Measurements from ENCODE around the gene NFKBIZ.
A peak's percentile ranks its signal among the peaks of the same experiment; 100 is the strongest.

Gene NFKBIZ

GRCh38 chr3:101810022-101810418, 39.3 kb upstream of the NFKBIZ start:
- peak overlapping the region; percentile 87 for H3K27ac ChIP-seq

GRCh38 chr3:101811875-101812274, 37.4 kb upstream of the NFKBIZ start:
- no peak overlapping the region for H3K4me3 ChIP-seq
- no peaks in the 10 kb centered on the region for H3K36me3 ChIP-seq (ENCODE audit: insufficient read depth, low read length)
- TF ChIP-seq EZH2 (IDR thresholded peaks at IDR 0.05) (no peak), FOXP2 (optimal IDR thresholded peaks at IDR 0.05; ENCODE audit: control extremely low read depth, extremely low read length, insufficient read depth) (no peak), POLR2AphosphoS5 (IDR thresholded peaks at IDR 0.05; ENCODE audit: borderline replicate concordance, low read depth, low read length) (no peak)
- H3K9me3 ChIP-seq (ENCODE audit: low read depth, low read length): no peaks in the 10 kb centered on the region
- DNase-seq (ENCODE audit: low read depth, low spot score): no peak
- H3K27ac ChIP-seq: no peak overlapping the region
- no peak overlapping the region for H3K9ac ChIP-seq (ENCODE audit: insufficient read length)

More at GRCh38 chr3:101810022-101810418, 39.3 kb upstream of the NFKBIZ start:
- TF ChIP-seq EZH2 (IDR thresholded peaks at IDR 0.05) (no peak), POLR2AphosphoS5 (IDR thresholded peaks at IDR 0.05; ENCODE audit: borderline replicate concordance, low read depth, low read length) (no peak), FOXP2 (optimal IDR thresholded peaks at IDR 0.05; ENCODE audit: control extremely low read depth, extremely low read length, insufficient read depth) (no peak)
- H3K9me3 ChIP-seq (ENCODE audit: low read depth, low read length): no peaks in the 10 kb centered on the region
- DNase-seq (ENCODE audit: low read depth, low spot score): no peak
- H3K9ac ChIP-seq (ENCODE audit: insufficient read length): peak overlapping the region; percentile 16
- H3K4me3 ChIP-seq: no peak overlapping the region
- H3K36me3 ChIP-seq (ENCODE audit: insufficient read depth, low read length): no peaks in the 10 kb centered on the region

GRCh38 chr3:101812895-101813294, 36.4 kb upstream of the NFKBIZ start:
- H3K27ac ChIP-seq: peak overlapping the region; percentile 47; the same call in 1 of the 2 replicates
- peaks cover 3% of the 10 kb centered on the region; the same call in 1 of the 2 replicates for H3K36me3 ChIP-seq (ENCODE audit: insufficient read depth, low read length)
- H3K9ac ChIP-seq (ENCODE audit: insufficient read length): peak overlapping the region; percentile 3
- H3K9me3 ChIP-seq (ENCODE audit: low read depth, low read length): no peaks in the 10 kb centered on the region
- H3K4me3 ChIP-seq: no peak overlapping the region
- no peak for DNase-seq (ENCODE audit: low read depth, low spot score)
- TF ChIP-seq POLR2AphosphoS5 (IDR thresholded peaks at IDR 0.05; ENCODE audit: borderline replicate concordance, low read depth, low read length) (no peak), FOXP2 (optimal IDR thresholded peaks at IDR 0.05; ENCODE audit: control extremely low read depth, extremely low read length, insufficient read depth) (no peak), EZH2 (IDR thresholded peaks at IDR 0.05) (no peak)

- Histone ChIP-seq H3K9ac (ENCODE audit: insufficient read length) (peak overlapping the region; percentile 35), H3K9me3 (ENCODE audit: low read depth, low read length) (no peaks in the 10 kb centered on the region), H3K4me3 (peak overlapping the region; percentile 44), H3K36me3 (ENCODE audit: insufficient read depth, low read length) (peaks cover 3% of the 10 kb centered on the region; the same call in 1 of the 2 replicates), H3K27ac (peak overlapping the region; percentile 70)
- DNase-seq (ENCODE audit: low read depth, low spot score): peak; percentile 61
- TF ChIP-seq FOXP2 (optimal IDR thresholded peaks at IDR 0.05; ENCODE audit: control extremely low read depth, extremely low read length, insufficient read depth): no peak
- TF ChIP-seq EZH2 (IDR thresholded peaks at IDR 0.05): no peak
- no peak for TF ChIP-seq POLR2AphosphoS5 (IDR thresholded peaks at IDR 0.05; ENCODE audit: borderline replicate concordance, low read depth, low read length)
Observed at GRCh38 chr3:101813817-101814440, 35.4 kb upstream of the NFKBIZ start.

- Histone ChIP-seq H3K27ac (peak overlapping the region; percentile 70), H3K36me3 (ENCODE audit: insufficient read depth, low read length) (peaks cover 3% of the 10 kb centered on the region), H3K9ac (ENCODE audit: insufficient read length) (no peak overlapping the region), H3K4me3 (no peak overlapping the region), H3K9me3 (ENCODE audit: low read depth, low read length) (no peaks in the 10 kb centered on the region)
- no peak for DNase-seq (ENCODE audit: low read depth, low spot score)
- TF ChIP-seq EZH2 (IDR thresholded peaks at IDR 0.05) (no peak), POLR2AphosphoS5 (IDR thresholded peaks at IDR 0.05; ENCODE audit: borderline replicate concordance, low read depth, low read length) (no peak), FOXP2 (optimal IDR thresholded peaks at IDR 0.05; ENCODE audit: control extremely low read depth, extremely low read length, insufficient read depth) (no peak)
Observed at GRCh38 chr3:101814835-101815234, 34.5 kb upstream of the NFKBIZ start.

GRCh38 chr3:101816215-101817149, 32.8 kb upstream of the NFKBIZ start:
- TF ChIP-seq POLR2AphosphoS5 (IDR thresholded peaks at IDR 0.05; ENCODE audit: borderline replicate concordance, low read depth, low read length) (no peak), FOXP2 (optimal IDR thresholded peaks at IDR 0.05; ENCODE audit: control extremely low read depth, extremely low read length, insufficient read depth) (no peak), EZH2 (IDR thresholded peaks at IDR 0.05) (no peak)
- Histone ChIP-seq H3K9ac (ENCODE audit: insufficient read length) (no peak overlapping the region), H3K27ac (no peak overlapping the region), H3K9me3 (ENCODE audit: low read depth, low read length) (no peaks in the 10 kb centered on the region), H3K4me3 (no peak overlapping the region), H3K36me3 (ENCODE audit: insufficient read depth, low read length) (peaks cover 7% of the 10 kb centered on the region)
- no peak for DNase-seq (ENCODE audit: low read depth, low spot score)

GRCh38 chr3:101817992-101818391, 31.3 kb upstream of the NFKBIZ start:
- DNase-seq (ENCODE audit: low read depth, low spot score): no peak
- Histone ChIP-seq H3K9ac (ENCODE audit: insufficient read length) (no peak overlapping the region), H3K36me3 (ENCODE audit: insufficient read depth, low read length) (peaks cover 7% of the 10 kb centered on the region), H3K4me3 (no peak overlapping the region), H3K9me3 (ENCODE audit: low read depth, low read length) (no peaks in the 10 kb centered on the region), H3K27ac (no peak overlapping the region)
- TF ChIP-seq EZH2 (IDR thresholded peaks at IDR 0.05) (no peak), FOXP2 (optimal IDR thresholded peaks at IDR 0.05; ENCODE audit: control extremely low read depth, extremely low read length, insufficient read depth) (no peak), POLR2AphosphoS5 (IDR thresholded peaks at IDR 0.05; ENCODE audit: borderline replicate concordance, low read depth, low read length) (no peak)

- TF ChIP-seq FOXP2 (optimal IDR thresholded peaks at IDR 0.05; ENCODE audit: control extremely low read depth, extremely low read length, insufficient read depth) (no peak), EZH2 (IDR thresholded peaks at IDR 0.05) (no peak), POLR2AphosphoS5 (IDR thresholded peaks at IDR 0.05; ENCODE audit: borderline replicate concordance, low read depth, low read length) (no peak)
- no peak for DNase-seq (ENCODE audit: low read depth, low spot score)
- peaks cover 7% of the 10 kb centered on the region for H3K36me3 ChIP-seq (ENCODE audit: insufficient read depth, low read length)
- H3K9me3 ChIP-seq (ENCODE audit: low read depth, low read length): no peaks in the 10 kb centered on the region
- H3K4me3 ChIP-seq: no peak overlapping the region
- no peak overlapping the region for H3K27ac ChIP-seq
- H3K9ac ChIP-seq (ENCODE audit: insufficient read length): no peak overlapping the region
Observed at GRCh38 chr3:101819649-101820206, 29.6 kb upstream of the NFKBIZ start.
